GM19043 (cell line): ENCODE results near the gene RPA3.
"Not testable (repeated sequence)": the region's sequence is repeated elsewhere in the genome, so short reads cannot be mapped to it uniquely, and the experiment has no call there.

Experiments
- ATAC-seq: cut with Tn5 transposase; IDR thresholded peaks from one replicate; pipeline ENCODE4 v1.9.1; 2021; ENCODE audit warnings: low read depth; ENCODE audit not compliant: unreplicated experiment

The RPA3 gene

DNA sequence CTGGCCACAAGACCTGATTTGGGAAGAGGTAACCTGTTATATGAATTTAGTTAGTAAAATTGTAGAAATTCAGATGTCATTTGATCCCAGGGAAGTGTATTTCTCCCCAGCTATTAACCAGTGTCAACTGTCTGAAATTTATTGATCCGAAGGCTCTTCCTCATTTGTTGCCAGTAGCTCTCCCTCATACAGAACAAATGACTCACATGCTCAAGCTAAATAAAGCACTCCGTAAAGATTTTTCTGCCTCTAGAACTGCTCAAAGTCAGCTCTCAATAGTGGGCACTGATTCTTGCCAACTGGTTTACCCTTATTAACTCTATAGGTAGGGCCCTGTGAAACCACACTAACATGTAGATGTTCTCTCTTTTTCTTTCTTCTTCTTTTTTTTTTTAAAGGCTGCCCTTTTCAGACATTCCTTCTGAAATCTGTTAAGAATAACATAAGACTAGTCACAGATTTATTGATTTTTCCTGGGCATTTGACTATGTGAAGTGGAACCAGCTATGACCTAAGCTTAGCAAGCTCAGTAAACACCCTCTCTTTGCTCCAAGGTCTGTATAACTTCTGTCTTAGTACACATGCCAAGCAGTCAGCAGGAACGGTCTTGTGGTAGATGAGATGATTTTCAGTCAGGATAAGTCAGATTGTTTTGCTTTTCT is 21.8 kb downstream of the RPA3 start:
- no peak for ATAC-seq

DNA sequence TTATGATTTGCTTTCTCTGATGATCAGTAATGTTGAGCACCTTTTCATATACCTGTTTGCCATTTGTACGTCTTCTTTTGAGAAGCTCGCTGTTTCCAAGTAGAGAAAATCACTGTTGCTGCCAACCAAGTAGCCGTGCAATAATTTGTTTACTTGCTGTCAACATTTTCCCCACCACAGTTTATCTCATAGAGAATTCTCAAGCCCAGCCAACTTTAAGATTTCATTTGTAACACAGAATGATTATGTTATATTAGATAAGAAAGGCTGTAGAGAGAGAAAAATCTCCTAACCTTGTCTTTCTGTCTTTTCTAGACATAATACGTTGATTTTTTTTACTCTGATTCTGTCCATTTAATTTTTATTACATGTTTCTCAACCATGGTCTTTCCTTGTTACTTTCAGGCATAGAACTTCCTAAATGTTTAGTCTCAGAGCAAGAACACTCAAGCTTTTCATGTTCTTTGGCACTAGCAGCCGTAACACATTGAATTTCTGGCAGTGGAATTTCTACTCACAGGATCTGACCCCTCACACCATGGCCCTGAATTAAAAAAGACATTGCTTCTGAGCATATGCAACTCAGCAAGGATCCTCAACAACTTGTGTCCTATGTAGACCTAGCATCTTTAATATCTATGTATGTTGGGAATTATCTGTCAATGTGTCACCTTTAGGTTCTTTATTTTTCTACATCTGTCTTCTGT is 23.1 kb downstream of the RPA3 start:
- no peak for ATAC-seq

DNA sequence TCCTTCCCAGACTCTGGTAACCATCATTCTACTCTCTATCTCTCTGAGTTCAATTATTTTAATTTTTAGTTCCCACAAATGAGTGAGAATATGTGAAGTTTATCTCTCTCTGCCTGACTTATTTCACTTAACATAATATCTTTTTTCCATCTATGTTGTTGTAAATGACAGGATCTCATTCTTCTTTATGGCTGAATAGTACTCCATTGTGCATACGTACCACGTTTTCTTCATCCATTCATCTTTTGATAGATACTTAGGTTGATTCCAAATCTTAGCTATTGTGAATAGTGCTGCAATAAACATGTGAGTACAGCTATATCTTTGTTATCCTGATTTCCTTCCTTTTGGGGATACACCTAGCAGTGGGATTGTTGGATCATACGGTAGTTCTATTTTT is 23.9 kb downstream of the RPA3 start:
- ATAC-seq, result no peak

DNA sequence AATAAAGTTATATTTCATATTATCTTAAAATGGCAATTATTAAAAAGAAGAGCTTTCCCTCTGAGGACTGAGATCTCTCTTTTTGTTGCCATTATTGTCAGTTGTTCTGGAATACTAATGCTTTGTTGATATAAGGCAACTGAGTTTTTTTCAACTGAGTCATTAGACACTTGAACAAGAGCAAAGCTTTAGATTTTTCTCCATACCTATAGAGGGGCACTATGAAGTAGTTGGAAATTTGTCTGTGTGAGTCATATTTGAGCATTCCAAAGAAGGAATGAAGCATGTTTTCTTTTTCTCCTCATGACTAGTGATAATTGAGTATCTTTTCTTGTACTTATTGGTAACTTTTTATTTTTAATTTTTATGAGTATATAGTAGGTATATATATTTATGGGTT is 24.5 kb downstream of the RPA3 start:
- ATAC-seq, result no peak

DNA sequence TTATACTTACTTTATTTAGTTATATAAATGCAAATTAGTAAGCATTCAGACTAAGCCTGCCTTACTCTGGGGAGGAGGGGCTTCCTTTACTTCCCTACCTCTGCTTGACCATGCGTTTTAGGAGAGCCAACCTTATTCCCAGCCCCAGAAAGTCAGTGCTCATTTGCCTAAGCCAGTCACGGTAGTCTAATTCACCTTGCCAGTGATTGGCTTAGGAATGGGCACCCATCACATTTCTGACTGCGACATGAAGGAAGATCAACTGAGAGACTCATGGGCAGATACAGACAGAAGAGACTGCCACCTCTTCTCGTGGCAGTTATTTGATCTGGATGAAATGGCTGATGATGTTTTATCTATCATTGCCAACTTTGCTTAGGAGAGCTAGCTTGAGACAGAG is 29.5 kb downstream of the RPA3 start:
- ATAC-seq, result no peak

DNA sequence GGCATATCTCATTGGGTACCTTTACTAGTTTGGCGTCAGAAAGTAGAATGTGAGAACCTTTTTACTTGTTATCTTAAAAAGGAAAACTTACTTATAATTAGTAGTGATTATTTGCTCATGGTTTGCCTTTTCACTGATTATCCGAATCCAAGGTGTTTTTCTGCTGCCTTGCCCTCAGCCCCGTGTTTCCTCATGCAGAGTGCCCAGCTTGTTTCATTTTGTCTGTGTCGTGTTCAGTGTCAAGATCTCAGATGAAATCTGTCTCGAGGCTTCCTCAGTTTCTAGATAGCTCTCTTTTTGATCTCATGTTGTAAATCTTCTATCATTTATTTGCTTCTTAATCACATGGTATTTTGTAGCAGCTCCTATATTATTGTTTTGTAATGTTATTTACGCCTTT is 30.1 kb downstream of the RPA3 start:
- no peak for ATAC-seq

DNA sequence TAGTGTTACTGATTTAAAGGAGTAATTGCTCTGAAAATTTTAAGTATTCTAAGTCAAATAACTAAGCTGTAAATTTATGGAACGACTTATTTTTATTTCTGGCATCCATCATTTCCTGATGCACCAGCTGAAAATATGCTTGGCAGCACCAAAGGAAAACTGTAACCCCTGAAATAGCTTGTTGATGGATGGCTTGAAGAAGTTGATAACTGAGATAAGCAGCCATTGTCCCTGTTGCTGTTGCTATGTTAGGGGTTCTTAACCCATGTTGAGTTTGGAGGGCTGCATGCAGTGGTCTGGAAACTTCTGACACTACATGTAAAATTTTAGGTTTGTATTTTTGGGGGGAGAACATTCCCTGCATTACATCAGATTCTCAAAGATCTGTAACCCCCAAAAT is 30.6 kb downstream of the RPA3 start:
- no peak for ATAC-seq

DNA sequence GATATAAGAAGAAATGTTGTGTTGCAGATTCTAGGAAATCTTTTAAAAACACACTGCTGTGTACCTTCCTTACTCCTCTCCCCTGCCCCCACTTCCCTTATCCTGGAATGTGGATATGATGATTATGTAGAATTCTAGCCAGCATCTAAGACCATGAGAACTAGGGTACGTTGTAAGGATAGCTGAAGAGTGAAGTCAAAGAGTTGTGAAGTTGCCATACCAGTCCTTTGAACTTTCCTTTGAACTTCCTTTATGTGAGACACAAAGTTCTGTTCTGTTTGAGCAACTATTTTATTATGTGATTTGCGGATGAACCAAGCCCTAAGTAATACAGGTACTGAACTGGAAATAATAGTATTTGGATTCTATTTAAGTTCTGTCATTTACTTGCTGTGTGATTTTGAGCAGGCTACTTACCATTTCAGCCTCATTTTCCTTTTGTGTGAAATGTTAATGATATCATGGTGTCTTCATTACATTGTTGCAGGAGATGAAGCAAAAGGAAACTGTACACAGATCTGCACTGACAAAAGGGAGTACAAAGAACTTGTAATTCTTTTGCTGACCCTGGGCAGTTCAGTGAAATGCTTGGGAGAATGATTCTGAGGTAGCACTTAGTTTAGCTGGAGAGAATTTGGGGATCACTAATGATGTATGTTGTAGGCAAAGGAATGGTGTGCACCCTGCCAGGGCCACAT is 31.4 kb downstream of the RPA3 start:
- no peak for ATAC-seq

DNA sequence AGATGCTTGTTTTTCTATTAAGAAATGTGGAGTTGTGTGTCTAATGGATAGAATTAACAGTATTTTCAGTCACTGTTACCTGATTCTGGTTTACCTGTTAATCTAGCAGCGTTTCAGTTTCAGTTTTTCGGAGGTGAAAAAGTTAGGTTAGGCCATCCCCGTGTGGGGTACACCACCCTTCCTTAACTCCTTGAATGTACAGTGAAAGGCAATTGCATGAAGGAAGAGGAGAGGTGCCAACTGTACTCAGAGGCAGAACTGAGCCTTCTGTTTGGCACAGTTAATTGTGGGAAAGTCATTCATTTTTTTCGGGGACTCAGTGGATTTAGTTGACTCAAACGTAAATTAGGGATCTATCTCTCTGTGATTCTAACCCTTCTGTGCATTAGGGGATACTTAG is 35.5 kb downstream of the RPA3 start:
- no peak for ATAC-seq

DNA sequence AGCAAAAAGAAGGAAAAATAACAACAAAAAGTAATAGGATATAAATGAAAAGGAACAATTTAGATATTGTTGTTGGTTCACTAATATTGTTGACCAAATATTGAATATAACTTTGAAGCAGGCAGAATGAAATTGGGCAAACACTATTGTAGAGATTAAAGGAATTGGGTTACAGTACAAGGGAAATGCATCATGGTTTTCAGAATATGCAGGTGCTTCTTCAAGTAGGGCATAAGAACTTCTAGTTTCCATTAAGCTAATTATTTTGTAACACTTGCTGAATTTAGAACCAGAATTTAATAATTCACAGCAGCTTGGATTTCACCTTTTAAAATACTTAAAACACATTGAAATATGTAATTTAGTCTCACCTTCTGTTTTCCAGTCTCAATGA is 36.5 kb downstream of the RPA3 start:
- ATAC-seq, result no peak

DNA sequence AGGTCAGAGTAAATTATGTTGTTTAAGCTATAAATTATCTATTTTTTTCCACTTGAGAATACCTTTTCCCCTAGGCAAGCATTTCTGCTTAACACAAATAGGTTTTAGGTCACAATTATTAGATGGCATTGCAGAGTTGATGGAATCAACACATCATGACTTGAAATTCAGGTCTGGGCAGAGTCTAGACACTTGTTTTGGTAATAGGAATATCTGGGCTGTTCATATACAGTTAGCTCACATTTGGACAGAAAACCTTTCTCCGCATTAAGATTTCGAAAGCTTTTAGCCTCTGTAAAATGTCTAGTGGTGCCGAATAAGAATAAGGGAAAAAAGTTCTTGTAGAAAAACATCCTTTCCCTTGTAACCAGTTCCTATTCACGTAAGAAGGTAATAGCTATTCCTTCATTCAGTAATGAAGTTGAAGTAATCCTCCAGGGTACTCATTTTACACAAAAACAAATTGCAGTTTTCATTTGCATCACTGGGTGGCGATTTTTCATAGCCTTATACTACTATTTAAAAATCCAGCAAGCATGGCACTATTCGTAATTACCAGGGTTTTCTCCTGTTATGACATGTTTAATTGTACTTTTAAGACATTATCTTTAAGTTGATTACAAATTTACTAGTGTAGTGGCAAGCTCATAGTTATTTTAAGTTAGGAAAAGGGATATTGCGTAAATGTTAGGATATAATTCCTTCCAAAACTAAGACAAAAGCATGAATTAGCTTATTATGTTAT is 37.0 kb downstream of the RPA3 start:
- peak; percentile 73 for ATAC-seq

DNA sequence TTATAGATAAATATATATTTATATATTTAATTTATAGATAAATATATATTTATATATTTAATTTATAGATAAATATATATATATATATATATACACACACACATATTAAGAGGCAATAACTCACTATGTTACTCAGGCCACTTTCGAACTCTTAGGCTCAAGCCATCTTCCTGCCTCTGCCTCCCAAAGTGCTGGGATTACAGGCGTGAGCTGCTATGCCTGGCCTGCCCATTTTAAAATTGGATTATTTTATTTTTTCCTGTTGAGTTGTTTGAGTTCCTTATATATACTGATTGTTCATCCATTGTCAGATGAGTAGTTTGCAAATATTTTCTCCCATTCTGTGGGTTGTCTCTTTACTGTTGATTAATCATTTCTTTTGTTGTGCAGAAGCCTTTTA is 38.8 kb downstream of the RPA3 start:
- not testable (repeated sequence) for ATAC-seq

DNA sequence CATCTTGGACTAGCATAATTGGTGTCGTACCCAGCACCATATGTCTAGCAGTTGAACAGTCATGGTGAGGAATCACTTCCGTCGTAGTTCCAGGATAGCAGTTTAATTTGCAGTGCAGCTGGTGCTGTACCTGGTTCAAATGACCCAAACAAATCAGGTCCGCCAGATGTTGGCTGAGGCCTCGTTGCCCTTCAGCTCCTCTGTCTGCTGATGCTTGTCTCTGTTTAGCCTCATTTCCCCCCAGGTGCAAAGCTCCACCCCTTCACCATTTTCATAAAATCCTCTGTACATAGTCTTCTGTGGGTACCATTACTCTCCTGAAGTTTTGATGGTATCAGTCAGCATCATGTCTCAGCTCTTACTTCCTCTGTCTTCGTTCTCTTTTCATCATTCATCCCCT is 42.7 kb downstream of the RPA3 start:
- no peak for ATAC-seq

DNA sequence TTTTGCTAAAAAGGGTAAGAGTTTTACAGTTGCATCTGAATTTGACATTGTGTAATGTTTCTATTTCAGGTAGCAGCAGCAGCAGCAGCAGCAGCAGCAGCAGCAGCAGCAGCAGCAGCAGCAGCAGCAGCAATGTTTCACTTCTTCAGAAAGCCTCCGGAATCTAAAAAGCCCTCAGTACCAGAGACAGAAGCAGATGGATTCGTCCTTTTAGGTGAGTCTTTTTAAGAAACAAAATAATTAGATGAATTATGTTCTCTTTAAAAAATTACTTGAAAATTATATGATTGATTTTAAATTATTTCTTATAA is 45.2 kb downstream of the RPA3 start:
- no peak for ATAC-seq

DNA sequence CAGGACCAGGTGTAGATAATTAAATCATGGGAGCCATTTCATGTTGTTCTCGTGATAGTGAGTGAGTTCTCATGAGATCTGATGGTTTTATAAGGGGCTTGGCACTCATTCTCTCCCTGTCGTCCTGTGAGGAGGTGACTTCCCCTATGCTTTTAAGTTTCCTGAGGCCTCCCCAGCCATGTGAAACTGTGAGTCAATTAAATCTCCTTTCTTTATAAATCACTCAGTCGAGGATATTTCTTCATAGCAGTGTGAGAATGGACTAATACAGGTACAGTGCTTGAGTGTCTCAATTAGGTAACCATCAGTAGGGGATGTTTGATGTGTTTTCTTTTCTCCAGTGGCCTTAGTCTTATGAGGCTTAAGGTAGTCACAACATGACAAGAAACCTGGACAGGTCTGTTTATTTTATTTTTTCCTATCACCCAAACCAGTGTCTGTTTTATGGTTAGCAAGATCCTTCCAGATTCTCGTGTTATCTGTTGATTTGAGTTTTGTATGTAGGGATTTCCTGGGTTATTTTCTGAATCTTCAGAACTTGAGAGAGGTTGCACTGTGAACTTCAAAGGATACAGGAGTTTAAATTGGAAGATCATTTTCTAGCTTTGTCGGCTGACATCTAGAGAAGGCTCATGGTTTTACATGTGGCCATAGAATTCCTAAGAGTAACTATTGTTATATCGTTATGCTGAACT is 45.7 kb downstream of the RPA3 start:
- ATAC-seq, result no peak

DNA sequence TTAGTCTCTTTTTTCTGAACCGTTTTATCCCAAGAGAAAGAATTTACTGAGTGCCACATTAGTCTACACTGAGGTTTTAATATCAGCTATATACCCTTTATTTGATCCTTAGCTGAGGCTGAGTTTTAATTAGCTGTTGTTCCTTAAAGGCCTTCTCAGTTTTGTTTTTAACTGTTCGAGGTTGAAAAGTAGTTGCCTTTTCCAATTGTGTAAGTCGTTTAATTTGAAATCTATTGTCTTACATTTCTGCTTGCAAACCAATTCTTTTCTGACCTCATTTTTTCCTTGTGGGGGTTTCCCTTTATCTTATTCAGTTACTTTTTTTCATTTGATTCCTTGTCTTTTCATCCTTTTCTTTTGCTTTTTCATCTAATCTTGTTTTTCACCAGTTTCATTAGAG is 47.0 kb downstream of the RPA3 start:
- no peak for ATAC-seq

DNA sequence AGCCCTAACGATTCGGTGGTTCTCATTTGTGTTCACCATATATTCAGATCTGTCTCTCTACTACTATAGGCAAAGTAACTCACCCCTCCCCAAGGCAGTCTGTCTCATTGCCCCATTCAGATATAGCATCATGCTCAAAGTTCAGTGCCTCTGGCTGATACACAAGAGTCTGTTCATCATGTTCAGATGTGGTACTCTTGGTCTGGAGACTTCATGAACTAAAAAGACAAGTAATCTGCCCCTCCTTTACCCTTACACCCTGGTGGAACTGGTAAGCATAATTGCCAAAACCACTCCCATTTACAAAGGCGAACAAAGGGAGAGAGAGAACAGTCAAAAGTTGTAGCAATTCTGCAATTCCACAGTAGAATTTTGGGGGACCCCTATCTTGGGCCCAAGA is 47.9 kb downstream of the RPA3 start:
- ATAC-seq, result no peak

DNA sequence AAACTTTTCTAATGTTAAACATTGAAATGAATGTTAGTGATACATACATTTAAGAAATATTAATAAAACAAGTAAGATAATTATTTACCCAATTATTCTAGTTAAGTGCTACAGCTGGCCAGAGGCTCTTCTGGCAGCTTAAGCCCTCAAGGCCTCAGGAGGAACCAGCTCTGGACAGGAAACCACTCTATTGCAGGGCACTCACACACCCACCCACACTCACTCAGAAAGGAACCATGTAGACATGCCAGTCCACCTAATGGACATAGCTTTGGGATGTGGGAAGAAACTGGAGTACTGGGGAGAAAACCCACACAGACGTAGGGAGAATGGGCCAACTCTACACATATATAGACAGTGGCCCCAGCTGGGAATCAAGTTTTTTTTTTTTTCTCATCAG is 49.7 kb downstream of the RPA3 start:
- no peak for ATAC-seq

DNA sequence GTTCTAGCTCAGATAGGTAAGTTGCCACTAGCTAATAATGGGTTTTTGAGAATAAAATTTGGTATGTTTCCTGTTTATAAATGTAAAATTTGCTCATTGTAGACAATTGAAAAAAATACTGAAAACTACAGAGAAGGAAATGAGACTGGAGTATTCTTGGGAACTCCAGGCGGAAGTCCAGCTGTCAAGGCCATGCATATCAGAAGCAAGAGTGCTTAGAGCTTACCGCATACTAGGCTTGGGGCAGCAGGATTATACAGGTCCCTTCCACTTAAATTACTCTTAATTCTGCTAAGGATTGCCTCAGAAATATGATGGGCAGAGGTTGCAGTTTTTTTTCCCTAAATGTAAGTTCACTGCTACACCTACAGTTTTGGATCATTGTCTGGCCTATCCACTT is 51.2 kb downstream of the RPA3 start:
- no peak for ATAC-seq

DNA sequence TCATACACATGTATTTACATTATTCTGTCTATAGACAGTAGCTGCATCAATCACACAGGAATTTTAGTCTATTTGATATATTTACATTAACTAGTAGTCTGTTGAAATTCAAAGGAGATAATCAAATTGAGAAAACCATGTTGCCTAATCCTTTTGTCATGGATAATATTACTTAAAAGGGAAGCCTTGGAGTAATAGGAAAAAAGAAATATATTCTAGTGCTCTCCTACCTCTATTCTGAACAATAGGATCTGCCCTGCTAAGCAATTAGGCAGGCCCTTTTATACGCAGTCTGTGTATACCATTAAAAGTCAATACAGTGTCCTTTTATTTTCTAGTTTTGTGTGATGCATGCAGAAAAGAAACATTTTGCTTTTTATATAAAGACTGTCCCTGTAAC is 53.4 kb downstream of the RPA3 start:
- no peak for ATAC-seq

DNA sequence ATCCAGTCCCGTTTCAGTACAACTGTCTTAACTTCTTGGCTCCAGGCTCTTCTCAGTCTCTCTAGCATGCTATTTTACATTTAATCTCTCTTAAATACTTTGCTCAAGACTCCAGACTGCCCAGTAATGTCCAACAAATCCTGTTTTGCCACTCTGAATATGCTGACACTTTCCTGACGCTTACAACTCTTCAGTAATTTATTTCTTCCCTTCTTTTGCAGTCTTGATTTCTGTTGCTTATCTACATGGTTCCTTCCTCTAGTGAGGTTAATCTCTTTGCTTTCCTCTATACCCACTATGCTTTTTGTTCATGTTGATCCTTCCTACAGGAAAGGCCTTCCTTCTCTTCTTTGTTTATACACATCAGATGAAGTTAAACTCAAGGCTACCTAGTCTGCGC is 54.1 kb downstream of the RPA3 start:
- no peak for ATAC-seq
